B cell (primary cell): Measurements from ENCODE around the gene HYAL2. TPM values are rescaled to one million over a fixed set of nuclear protein-coding genes. Genes with fewer than 3 reads are reported as not detected.

Experiments used
- ATAC-seq: fragments of 200-7000 bp; cut with Tn5 transposase; one replicate; pipeline ENCODE4 v1.10.0; 2021; ENCODE audit warnings: low read depth, mild to moderate bottlenecking, moderate number of reproducible peaks, moderate library complexity
- CTCF ChIA-PET: fragments of 350-600 bp; sonication (Branson Sonifier 250); formaldehyde crosslinking; loops from one replicate; lab custom pipeline; 2021; ENCODE audit warnings: antibody characterized with exemption, inconsistent platforms; lab: Charles Lee
- POLR2A ChIA-PET: fragments of 350-600 bp; sonication (Branson Sonifier 250); formaldehyde crosslinking; loops from one replicate; lab custom pipeline; 2021; ENCODE audit warnings: antibody characterized with exemption; lab: Charles Lee
- DNase-seq: peaks from one replicate; pipeline ENCODE4 v3.0.0; 2013
- H2AFZ ChIP-seq: 2 replicates; pipeline ENCODE4 v1.6.1; 2012; ENCODE audit warnings: mild to moderate bottlenecking, low read depth, low read length; ENCODE audit not compliant: insufficient read depth, poor library complexity, severe bottlenecking
- H3K27ac ChIP-seq, 2 donors: 1 replicate in 1 of 2; 2 replicates in 1 of 2; pipeline ENCODE4 v1.5.1; 2012 to 2013; ENCODE audit warnings: low read length in 2 of 2, mild to moderate bottlenecking in 2 of 2, moderate library complexity in 1 of 2
- H3K27me3 ChIP-seq, 4 experiments: fragments of 200-600 bp in 1 of 4; sonication (generic) in 1 of 4; replicated peaks in 1 of 4; 1 replicate in 2 of 4; 2 replicates in 2 of 4; pipeline versions ENCODE4 v1.6.1 to v1.7.0; 2013 to 2016; ENCODE audit warnings: low read length in 3 of 4, mild to moderate bottlenecking in 2 of 4, mixed read lengths in 1 of 4, moderate library complexity in 1 of 4; ENCODE audit not compliant: insufficient read depth in 4 of 4, control insufficient read depth in 3 of 4; ENCODE audit errors: control extremely low read depth in 1 of 4
- H3K36me3 ChIP-seq, 2 experiments: replicated peaks in 1 of 2; 1 replicate in 1 of 2; 2 replicates in 1 of 2; pipeline versions ENCODE4 v1.6.1 to v1.7.1; 2013; ENCODE audit warnings: low read length in 1 of 2; ENCODE audit not compliant: insufficient read depth in 2 of 2, control insufficient read depth in 1 of 2; ENCODE audit errors: control extremely low read depth in 1 of 2, extremely low read depth in 1 of 2
- H3K4me1 ChIP-seq, 2 donors: fragments of 200-600 bp in 1 of 2; sonication (generic) in 1 of 2; 1 replicate in 1 of 2; 2 replicates in 1 of 2; pipeline versions ENCODE4 v1.5.1 to v1.6.1; 2013 to 2017; ENCODE audit warnings: low read length in 2 of 2; ENCODE audit not compliant: control insufficient read depth in 2 of 2, insufficient read depth in 2 of 2
- H3K4me2 ChIP-seq: replicated peaks from 2 replicates; pipeline ENCODE3; 2012; ENCODE audit warnings: mild to moderate bottlenecking, low read depth, low read length; ENCODE audit not compliant: poor library complexity, severe bottlenecking
- H3K4me3 ChIP-seq, 5 experiments: fragments of 200-600 bp in 1 of 5; sonication (generic) in 1 of 5; 1 replicate in 3 of 5; 2 replicates in 2 of 5; pipeline versions ENCODE4 v1.5.1 to v1.7.0; 2011 to 2016; ENCODE audit warnings: low read length in 4 of 5, mild to moderate bottlenecking in 4 of 5, low read depth in 2 of 5, control low read depth in 1 of 5, moderate library complexity in 1 of 5; ENCODE audit not compliant: insufficient read depth in 1 of 5; ENCODE audit errors: control extremely low read depth in 1 of 5, extremely low read depth in 1 of 5
- H3K79me2 ChIP-seq: fragments of 200-600 bp; sonication (generic); one replicate; pipeline ENCODE4 v1.6.0; 2016; ENCODE audit warnings: low read length; ENCODE audit not compliant: control insufficient read depth, insufficient read depth
- H3K9ac ChIP-seq: fragments of 200-600 bp; sonication (generic); 2 replicates; pipeline ENCODE4 v1.6.1; 2017; ENCODE audit warnings: mild to moderate bottlenecking, low read length, moderate library complexity
- H3K9me3 ChIP-seq, 3 donors: one replicate each; pipeline versions ENCODE4 v1.6.1 to v1.7.1; 2013; ENCODE audit warnings: low read length in 2 of 3; ENCODE audit not compliant: control insufficient read depth in 2 of 3, insufficient read depth in 1 of 3; ENCODE audit errors: control extremely low read depth in 1 of 3
- H4K20me1 ChIP-seq: 2 replicates; pipeline ENCODE4 v1.6.0; 2012; ENCODE audit warnings: mild to moderate bottlenecking, low read length; ENCODE audit not compliant: insufficient read depth, control insufficient read depth, poor library complexity, severe bottlenecking
- H3K27ac Mint-ChIP-seq: one replicate; pipeline ENCODE4 v1.8.0; 2021; ENCODE audit warnings: mixed read lengths
- H3K27me3 Mint-ChIP-seq: one replicate; pipeline ENCODE4 v1.8.0; 2021; ENCODE audit warnings: mixed read lengths
- H3K4me1 Mint-ChIP-seq: one replicate; pipeline ENCODE4 v1.8.0; 2021; ENCODE audit warnings: mixed read lengths
- H3K4me3 Mint-ChIP-seq: one replicate; pipeline ENCODE4 v1.8.0; 2021; ENCODE audit warnings: mixed read lengths
- H3K9me3 Mint-ChIP-seq: one replicate; pipeline ENCODE4 v1.8.0; 2022; ENCODE audit warnings: mixed read lengths; ENCODE audit not compliant: insufficient read depth
- CTCF ChIP-seq: fragments of 200-600 bp; IDR thresholded peaks from one replicate; pipeline ENCODE4 v1.8.0; 2022; ENCODE audit warnings: antibody characterized with exemption, mild to moderate bottlenecking
- EZH2 ChIP-seq: IDR thresholded peaks from 2 replicates; pipeline ENCODE4 v1.6.1; 2012; ENCODE audit warnings: borderline replicate concordance, low read depth, mild to moderate bottlenecking, moderate library complexity, low read length; ENCODE audit not compliant: insufficient read depth, poor library complexity, severe bottlenecking
- WGBS: methylation state at CpG from one replicate; pipeline ENCODE4 v1.1.5; 2013; ENCODE audit warnings: missing lambda C conversion rate; ENCODE audit not compliant: insufficient coverage; 5-methylcytosine and 5-hydroxymethylcytosine counted together
- intact Hi-C: fragments of 100-400 bp; cut with micrococcal nuclease; formaldehyde crosslinking; loops from one replicate; pipeline ENCODE4 v1.10.0; 2022
- polyA plus RNA-seq: library from polyadenylated mRNA; depleted of rRNA; stranded (reverse); fragments of >200 nt; gene quantifications from 2 replicates; pipeline ENCODE4 v1.2.3, GENCODE V29; 2012
- total RNA-seq, 2 donors: library from RNA; stranded (reverse); fragments of 120-200 nt in 1 of 2; gene quantifications; 1 replicate in 1 of 2; 2 replicates in 1 of 2; pipeline versions ENCODE4 v1.2.3 to v1.2.4, GENCODE V29; 2013 to 2022

HYAL2 gene
- total and polyA plus RNA-seq, 2 donors (not counting 1 experiment from before 2014, with no cell fraction given): 4.2 to 5.1 TPM

- no peaks in the 10 kb centered on the region for H3K27me3 ChIP-seq
- no peaks in the 10 kb centered on the region for H3K27me3 Mint-ChIP-seq
- H3K36me3 ChIP-seq: peaks cover 5 to 55% of the 10 kb centered on the region in 2 experiments
- peaks cover 61% of the 10 kb centered on the region for H3K4me1 Mint-ChIP-seq
- TF ChIP-seq EZH2 (no peak), CTCF (no peak)
- H3K4me1 ChIP-seq: peaks cover 44 to 52% of the 10 kb centered on the region in 2 donors
- intact Hi-C loops: no loop called here
- H3K79me2 ChIP-seq: peaks cover 77% of the 10 kb centered on the region
- DNase-seq (no peak), ATAC-seq (no peak)
- CTCF ChIA-PET: interaction anchor here (0.9 to 2.3 kb wide), 4 partner anchors 12 to 189 kb away, joined by 3 to 10 read pairs (median 8); partner anchors contain the start of gene IFRD2
- H2AFZ ChIP-seq: no peak overlapping the region
- H3K27ac ChIP-seq: no peak overlapping the region
- H3K9ac ChIP-seq: no peak overlapping the region
- peaks cover 84% of the 10 kb centered on the region for H4K20me1 ChIP-seq
- H3K4me2 ChIP-seq: no peak overlapping the region
- H3K9me3 ChIP-seq: no peaks in the 10 kb centered on the region
- H3K4me3 Mint-ChIP-seq: no peak overlapping the region
- peak overlapping the region; percentile 59 for H3K27ac Mint-ChIP-seq
- no peaks in the 10 kb centered on the region for H3K9me3 Mint-ChIP-seq
- POLR2A ChIA-PET: interaction anchor here (0.7 to 7.4 kb wide), 3 partner anchors 14 to 214 kb away, joined by 4 to 96 read pairs (median 10); partner anchors contain the start of genes C3orf18 and RASSF1
- no peak overlapping the region for H3K4me3 ChIP-seq
- WGBS: 97% methylated on average over 11 of the region's 12 CpGs
Observed at GRCh38 chr3:50353245-50354004, 30.9 kb upstream of the HYAL2 start.

GRCh38 chr3:50352781-50353180 lies 30.2 kb upstream of the HYAL2 start:
- H3K4me1 ChIP-seq: peaks cover 38 to 46% of the 10 kb centered on the region in 2 donors
- peaks cover 5 to 61% of the 10 kb centered on the region in 2 experiments for H3K36me3 ChIP-seq
- H3K4me1 Mint-ChIP-seq: peaks cover 57% of the 10 kb centered on the region
- POLR2A ChIA-PET: interaction anchor here (0.7 to 7.4 kb wide), 4 partner anchors 13 to 214 kb away, joined by 4 to 96 read pairs (median 10); partner anchors contain the start of genes C3orf18 and RASSF1
- no peaks in the 10 kb centered on the region for H3K27me3 ChIP-seq
- no peak for ATAC-seq
- H3K9me3 Mint-ChIP-seq: no peaks in the 10 kb centered on the region
- no peaks in the 10 kb centered on the region for H3K27me3 Mint-ChIP-seq
- TF ChIP-seq EZH2 (no peak), CTCF (no peak)
- CTCF ChIA-PET: interaction anchor here (0.7 to 2.3 kb wide), 5 partner anchors 12 to 190 kb away, joined by 3 to 10 read pairs (median 5); partner anchors contain the start of gene IFRD2
- H4K20me1 ChIP-seq: peaks cover 79% of the 10 kb centered on the region
- no peak overlapping the region for H3K4me3 ChIP-seq
- no peak overlapping the region for H3K4me2 ChIP-seq
- no peak overlapping the region for H3K9ac ChIP-seq
- no CpG with 5 or more reads among the region's 2 CpGs for WGBS
- no peak for DNase-seq
- intact Hi-C loops: no loop called here
- H3K9me3 ChIP-seq: no peaks in the 10 kb centered on the region
- H3K27ac Mint-ChIP-seq: no peak overlapping the region
- H3K79me2 ChIP-seq: peaks cover 77% of the 10 kb centered on the region
- no peak overlapping the region for H3K27ac ChIP-seq
- H2AFZ ChIP-seq: no peak overlapping the region
- H3K4me3 Mint-ChIP-seq: peak overlapping the region; percentile 12
